Sigmoid colon (tissue), 4 donors: Measurements from ENCODE around the gene TPST1.

Source experiments
- POLR2A ChIP-seq, 2 donors: fragments of 450-650 bp; IDR thresholded peaks; one replicate each; pipeline ENCODE4 v1.6.1; 2016; ENCODE audit warnings: antibody characterized with exemption in 2 of 2, mild to moderate bottlenecking in 2 of 2, moderate library complexity in 2 of 2
- POLR2AphosphoS5 ChIP-seq, 4 donors: sonication (generic); formaldehyde crosslinking; IDR thresholded peaks; one replicate each; pipeline ENCODE4 v1.6.1; 2017; ENCODE audit warnings: antibody characterized with exemption in 4 of 4
- TF ChIP-seq, protein P1 (sequence below), 4 experiments: fragments of 450-650 bp in 3 of 4; fragments of 200-600 bp in 1 of 4; IDR thresholded peaks; one replicate each; pipeline ENCODE4 v1.5.1; 2016 to 2019; ENCODE audit warnings: antibody characterized with exemption in 4 of 4, mild to moderate bottlenecking in 3 of 4, moderate library complexity in 2 of 4

DNA sequence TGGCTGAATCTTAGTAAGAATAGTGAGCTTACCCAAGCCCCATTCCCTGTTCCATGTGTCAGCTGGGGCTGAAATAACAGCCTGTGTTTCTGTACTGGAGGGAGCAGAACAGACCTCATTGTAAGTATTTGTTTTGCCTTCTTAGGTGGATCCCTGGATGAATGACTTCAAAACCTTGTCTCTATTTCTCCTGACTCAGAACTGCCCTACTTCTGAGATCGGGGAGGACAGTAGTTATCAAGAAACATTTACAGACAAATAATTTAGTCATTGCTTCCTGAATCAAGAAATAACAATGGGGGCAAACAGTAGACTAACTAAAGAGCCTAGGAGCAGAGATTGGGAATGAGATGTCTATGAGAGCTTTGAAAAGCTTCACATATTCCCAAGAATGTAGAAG, 58.8 kb downstream of the TPST1 start:
- TF ChIP-seq, protein P1, sequence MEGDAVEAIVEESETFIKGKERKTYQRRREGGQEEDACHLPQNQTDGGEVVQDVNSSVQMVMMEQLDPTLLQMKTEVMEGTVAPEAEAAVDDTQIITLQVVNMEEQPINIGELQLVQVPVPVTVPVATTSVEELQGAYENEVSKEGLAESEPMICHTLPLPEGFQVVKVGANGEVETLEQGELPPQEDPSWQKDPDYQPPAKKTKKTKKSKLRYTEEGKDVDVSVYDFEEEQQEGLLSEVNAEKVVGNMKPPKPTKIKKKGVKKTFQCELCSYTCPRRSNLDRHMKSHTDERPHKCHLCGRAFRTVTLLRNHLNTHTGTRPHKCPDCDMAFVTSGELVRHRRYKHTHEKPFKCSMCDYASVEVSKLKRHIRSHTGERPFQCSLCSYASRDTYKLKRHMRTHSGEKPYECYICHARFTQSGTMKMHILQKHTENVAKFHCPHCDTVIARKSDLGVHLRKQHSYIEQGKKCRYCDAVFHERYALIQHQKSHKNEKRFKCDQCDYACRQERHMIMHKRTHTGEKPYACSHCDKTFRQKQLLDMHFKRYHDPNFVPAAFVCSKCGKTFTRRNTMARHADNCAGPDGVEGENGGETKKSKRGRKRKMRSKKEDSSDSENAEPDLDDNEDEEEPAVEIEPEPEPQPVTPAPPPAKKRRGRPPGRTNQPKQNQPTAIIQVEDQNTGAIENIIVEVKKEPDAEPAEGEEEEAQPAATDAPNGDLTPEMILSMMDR (IDR thresholded peaks at IDR 0.05) = no peak
- TF ChIP-seq POLR2A (IDR thresholded peaks at IDR 0.05) (no peak), POLR2AphosphoS5 (IDR thresholded peaks at IDR 0.05) (no peak)
